ENCODE measurements around the gene PPP1R16B. TPM values are rescaled to one million over a fixed set of nuclear protein-coding genes. Genes with fewer than 3 reads are reported as not detected.
A peak's percentile ranks its signal among the peaks of the same experiment; 100 is the strongest.

PPP1R16B gene
- total RNA-seq, 2 experiments from 2014 or later, result 87.6 to 91.1 TPM

GRCh38 chr20:38838326-38838725, 32.8 kb downstream of the PPP1R16B start:
- POLR2A ChIA-PET, result interaction anchor here (1.2 kb wide), 1 partner anchor 36 kb away, joined by 3 read pairs; no protein-coding TSS in a partner anchor
- ATAC-seq (ENCODE audit: poor library complexity) (no peak), DNase-seq (no peak)
- no peak overlapping the region for H3K4me3 Mint-ChIP-seq
- H3K4me1 ChIP-seq (ENCODE audit: insufficient read depth, low read length), result peaks cover 59% of the 10 kb centered on the region
- no peak overlapping the region for H3K4me3 ChIP-seq (ENCODE audit: low read length)
- no peaks in the 10 kb centered on the region for H3K27me3 ChIP-seq (ENCODE audit: control insufficient read depth in 1 of 2, insufficient read depth in 2 of 2, low read length in 2 of 2)
- CTCF ChIA-PET, result no interaction called here
- H3K9me3 Mint-ChIP-seq, result no peaks in the 10 kb centered on the region
- no peaks in the 10 kb centered on the region for H3K27me3 Mint-ChIP-seq
- H3K9me3 ChIP-seq (ENCODE audit: control insufficient read depth in 1 of 2, insufficient read depth in 1 of 2, low read length in 2 of 2), result no peaks in the 10 kb centered on the region
- H3K36me3 ChIP-seq (ENCODE audit: insufficient read depth, low read length), result peaks cover 26% of the 10 kb centered on the region
- TF ChIP-seq, protein P1, sequence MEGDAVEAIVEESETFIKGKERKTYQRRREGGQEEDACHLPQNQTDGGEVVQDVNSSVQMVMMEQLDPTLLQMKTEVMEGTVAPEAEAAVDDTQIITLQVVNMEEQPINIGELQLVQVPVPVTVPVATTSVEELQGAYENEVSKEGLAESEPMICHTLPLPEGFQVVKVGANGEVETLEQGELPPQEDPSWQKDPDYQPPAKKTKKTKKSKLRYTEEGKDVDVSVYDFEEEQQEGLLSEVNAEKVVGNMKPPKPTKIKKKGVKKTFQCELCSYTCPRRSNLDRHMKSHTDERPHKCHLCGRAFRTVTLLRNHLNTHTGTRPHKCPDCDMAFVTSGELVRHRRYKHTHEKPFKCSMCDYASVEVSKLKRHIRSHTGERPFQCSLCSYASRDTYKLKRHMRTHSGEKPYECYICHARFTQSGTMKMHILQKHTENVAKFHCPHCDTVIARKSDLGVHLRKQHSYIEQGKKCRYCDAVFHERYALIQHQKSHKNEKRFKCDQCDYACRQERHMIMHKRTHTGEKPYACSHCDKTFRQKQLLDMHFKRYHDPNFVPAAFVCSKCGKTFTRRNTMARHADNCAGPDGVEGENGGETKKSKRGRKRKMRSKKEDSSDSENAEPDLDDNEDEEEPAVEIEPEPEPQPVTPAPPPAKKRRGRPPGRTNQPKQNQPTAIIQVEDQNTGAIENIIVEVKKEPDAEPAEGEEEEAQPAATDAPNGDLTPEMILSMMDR (IDR thresholded peaks at IDR 0.05), result no peak
- peaks cover 69% of the 10 kb centered on the region for H3K4me1 Mint-ChIP-seq (ENCODE audit: low read depth)
- intact Hi-C loops (cut with DNase I, micrococcal nuclease), result no loop called here
- peaks cover 63% of the 10 kb centered on the region for H3K36me3 Mint-ChIP-seq (ENCODE audit: low read depth)
- H3K27ac ChIP-seq (ENCODE audit: low read depth in 1 of 2, low read length in 2 of 2), result no peak overlapping the region
- peak overlapping the region; percentile 97 for H3K27ac Mint-ChIP-seq

DNA sequence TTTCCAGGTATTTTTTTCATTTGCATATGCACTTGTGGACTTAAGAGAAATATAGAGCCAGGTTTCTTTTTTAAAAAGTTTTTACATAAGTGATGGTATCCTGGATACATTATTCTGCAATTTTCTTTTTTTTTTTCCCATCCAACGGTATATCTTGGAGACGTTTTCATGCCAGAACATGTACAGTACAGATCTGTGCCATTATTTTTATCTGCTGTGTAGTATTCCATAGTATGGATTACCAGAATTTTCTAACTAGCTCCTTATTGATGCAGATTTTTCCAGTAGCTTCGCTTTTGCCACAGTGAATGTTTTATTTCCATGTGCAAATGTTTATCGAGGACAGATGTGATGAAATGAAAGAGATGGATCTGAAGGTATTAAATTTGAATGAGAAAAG, 34.1 kb downstream of the PPP1R16B start:
- H3K36me3 Mint-ChIP-seq (ENCODE audit: low read depth), result peaks cover 55% of the 10 kb centered on the region
- Histone ChIP-seq H3K9me3 (ENCODE audit: control insufficient read depth in 1 of 2, insufficient read depth in 1 of 2, low read length in 2 of 2) (no peaks in the 10 kb centered on the region), H3K4me3 (ENCODE audit: low read length) (no peak overlapping the region), H3K4me1 (ENCODE audit: insufficient read depth, low read length) (peaks cover 51% of the 10 kb centered on the region), H3K36me3 (ENCODE audit: insufficient read depth, low read length) (peaks cover 26% of the 10 kb centered on the region), H3K27me3 (ENCODE audit: control insufficient read depth in 1 of 2, insufficient read depth in 2 of 2, low read length in 2 of 2) (no peaks in the 10 kb centered on the region), H3K27ac (ENCODE audit: low read depth in 1 of 2, low read length in 2 of 2) (peak overlapping the region in 1 of 2 donors; percentile 94)
- intact Hi-C loops (cut with DNase I, micrococcal nuclease), result no loop called here
- H3K4me1 Mint-ChIP-seq (ENCODE audit: low read depth), result peaks cover 70% of the 10 kb centered on the region
- no peaks in the 10 kb centered on the region for H3K9me3 Mint-ChIP-seq
- CTCF ChIA-PET, result interaction anchor here (1.7 to 1.8 kb wide), 2 partner anchors 34 kb away, joined by 7 to 8 read pairs; partner anchors contain the start of gene PPP1R16B
- H3K27me3 Mint-ChIP-seq, result no peaks in the 10 kb centered on the region
- H3K27ac Mint-ChIP-seq, result peak overlapping the region; percentile 97
- no peak for DNase-seq
- ATAC-seq (ENCODE audit: poor library complexity), result no peak
- H3K4me3 Mint-ChIP-seq, result no peak overlapping the region
- TF ChIP-seq, protein P1 (IDR thresholded peaks at IDR 0.05), result no peak
- POLR2A ChIA-PET, result interaction anchor here (1.1 to 6.7 kb wide), 2 partner anchors 33 kb away, joined by 3 to 92 read pairs; partner anchors contain the start of gene PPP1R16B

DNA sequence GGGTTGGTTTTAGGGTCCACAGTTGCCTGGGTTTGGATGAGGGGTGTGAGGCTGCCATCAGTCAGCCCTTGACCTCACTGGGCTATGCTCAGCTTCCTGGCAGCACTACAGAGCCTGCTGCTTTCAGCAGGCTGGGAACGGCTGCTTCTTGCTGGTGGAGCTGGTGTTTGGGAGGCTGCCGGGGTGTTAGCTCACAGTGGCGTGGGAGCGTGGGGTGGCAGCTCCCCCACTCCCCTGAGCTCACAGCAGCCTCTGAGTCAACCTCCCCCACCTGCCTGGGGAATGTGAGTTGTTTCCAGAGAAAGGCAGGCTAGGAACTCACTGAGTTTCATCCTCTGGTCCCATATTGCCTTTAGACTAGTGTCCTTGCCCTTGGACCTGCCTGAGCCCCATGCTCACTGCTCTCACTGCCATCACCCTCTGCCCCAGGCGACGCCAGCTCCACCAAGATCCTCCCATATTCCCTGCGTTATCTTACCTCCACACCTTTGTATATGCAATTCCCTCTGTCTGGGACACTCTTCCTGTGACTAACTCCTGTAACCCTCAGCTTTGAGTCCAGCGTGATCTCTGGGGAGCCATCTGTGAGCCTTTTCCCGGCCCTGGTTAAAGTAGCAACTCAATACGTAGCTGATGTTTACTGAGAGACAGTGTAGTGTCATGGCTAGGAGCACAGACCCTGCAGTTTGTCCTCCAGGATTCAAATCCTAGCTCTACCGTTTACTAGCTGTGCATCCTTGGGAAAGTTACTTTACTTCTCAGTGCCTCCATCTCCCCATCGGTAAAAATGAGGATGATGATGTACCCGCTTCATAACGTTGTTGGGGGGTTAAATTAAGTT, 34.8 kb downstream of the PPP1R16B start:
- H3K27ac Mint-ChIP-seq, result peak overlapping the region; percentile 97
- peaks cover 57% of the 10 kb centered on the region for H3K36me3 Mint-ChIP-seq (ENCODE audit: low read depth)
- CTCF ChIA-PET, result interaction anchor here (0.7 to 1.8 kb wide), 5 partner anchors 20 to 53 kb away, joined by 3 to 8 read pairs (median 4); partner anchors contain the start of gene PPP1R16B
- peak overlapping the region; percentile 60 to 94 for H3K27ac ChIP-seq (ENCODE audit: low read depth in 1 of 2, low read length in 2 of 2)
- TF ChIP-seq, protein P1 (IDR thresholded peaks at IDR 0.05), result no peak
- peaks cover 58% of the 10 kb centered on the region for H3K4me1 ChIP-seq (ENCODE audit: insufficient read depth, low read length)
- no peaks in the 10 kb centered on the region for H3K9me3 Mint-ChIP-seq
- no peaks in the 10 kb centered on the region for H3K27me3 Mint-ChIP-seq
- peaks cover 26% of the 10 kb centered on the region for H3K36me3 ChIP-seq (ENCODE audit: insufficient read depth, low read length)
- DNase-seq, result peak in 6 of 14 experiments; percentile 22 to 69 (median 52)
- H3K4me3 Mint-ChIP-seq, result peak overlapping the region; percentile 42
- no peaks in the 10 kb centered on the region for H3K27me3 ChIP-seq (ENCODE audit: control insufficient read depth in 1 of 2, insufficient read depth in 2 of 2, low read length in 2 of 2)
- H3K4me3 ChIP-seq (ENCODE audit: low read length), result peak overlapping the region; percentile 11
- H3K4me1 Mint-ChIP-seq (ENCODE audit: low read depth), result peaks cover 73% of the 10 kb centered on the region
- peak; percentile 41 for ATAC-seq (ENCODE audit: poor library complexity)
- POLR2A ChIA-PET, result interaction anchor here (0.8 to 7.3 kb wide), 8 partner anchors 9 to 43 kb away, joined by 3 to 92 read pairs (median 4); partner anchors contain the start of gene PPP1R16B
- no peaks in the 10 kb centered on the region for H3K9me3 ChIP-seq (ENCODE audit: control insufficient read depth in 1 of 2, insufficient read depth in 1 of 2, low read length in 2 of 2)
- intact Hi-C loops (cut with DNase I, micrococcal nuclease), result loop anchor here (2.0 to 5.0 kb wide), 2 partner anchors 35 to 52 kb away; partner anchors contain the start of gene PPP1R16B (in 1 of the 2)

Data from CD4-positive, alpha-beta T cell (primary cell).